A549 (cell line): ENCODE results near the gene TRPV6. TPM values are rescaled to one million over a fixed set of nuclear protein-coding genes. Genes with fewer than 3 reads are reported as not detected.

Source experiments
- ATAC-seq, 2 experiments: fragments of 200-7000 bp in 1 of 2; fragments of >200 bp in 1 of 2; cut with Nextera tagmentation in 1 of 2; cut with Tn5 transposase in 1 of 2; 3 replicates each; pipeline versions ENCODE4 v1.8.0 to v1.9.1; 2018 to 2020; ENCODE audit warnings: mild to moderate bottlenecking in 1 of 2, moderate library complexity in 1 of 2
- CTCF ChIA-PET: fragments of 300-600 bp; sonication (Branson Sonifier 250); formaldehyde crosslinking; extraction: SDS; loops from one replicate; lab custom pipeline; 2021; ENCODE audit warnings: antibody characterized with exemption, inconsistent platforms; lab: Yijun Ruan, JAX
- POLR2A ChIA-PET: fragments of 350-600 bp; formaldehyde crosslinking; extraction: SDS; loops from one replicate; lab custom pipeline; 2021; ENCODE audit warnings: antibody characterized with exemption, inconsistent platforms; lab: Yijun Ruan, JAX
- DNase-seq, 2 experiments: peaks; one replicate each; pipeline versions ENCODE4 v3.0.0 to v3.0.0-alpha.2; 2011 to 2016; ENCODE audit warnings: low read depth in 1 of 2, low spot score in 1 of 2
- FAIRE-seq: peaks from 2 replicates; lab custom pipeline; 2011; peaks lifted over from hg19 to GRCh38; lab: Jason Lieb, UNC
- H3K27ac ChIP-seq, 2 experiments: fragments of >200 bp; sonication (Bioruptor Twin); formaldehyde crosslinking; 3 replicates each; pipeline ENCODE4 v1.5.1; 2016 to 2017
- H3K4me1 ChIP-seq: fragments of >200 bp; sonication (Bioruptor Twin); formaldehyde crosslinking; 3 replicates; pipeline ENCODE4 v1.6.1; 2016
- H3K4me2 ChIP-seq: fragments of >200 bp; sonication (Bioruptor Twin); formaldehyde crosslinking; 3 replicates; pipeline ENCODE4 v1.6.1; 2016
- H3K4me3 ChIP-seq: fragments of >200 bp; sonication (Bioruptor Twin); formaldehyde crosslinking; 3 replicates; pipeline ENCODE4 v1.5.1; 2016
- H3K9me3 ChIP-seq: fragments of >200 bp; sonication (Bioruptor Twin); formaldehyde crosslinking; 3 replicates; pipeline ENCODE4 v1.6.1; 2016
- CBX8 ChIP-seq: fragments of 200-600 bp; sonication (generic); IDR thresholded peaks from 2 replicates; pipeline ENCODE4 v1.6.1; 2016
- CHD2 ChIP-seq: fragments of 150-350 bp; IDR thresholded peaks from 2 replicates; pipeline ENCODE4 v1.6.1; 2014; ENCODE audit warnings: low read length; ENCODE audit not compliant: partially characterized antibody
- EHF ChIP-seq: fragments of 250-450 bp; sonication (Bioruptor Pico); IDR thresholded peaks from 2 replicates; pipeline ENCODE4 v1.5.0; 2020; ENCODE audit warnings: mild to moderate bottlenecking
- EHMT2 ChIP-seq: fragments of 200-600 bp; sonication (generic); IDR thresholded peaks from 2 replicates; pipeline ENCODE4 v1.6.1; 2016; ENCODE audit warnings: antibody characterized with exemption, low read depth, mild to moderate bottlenecking, moderate library complexity
- ESRRA ChIP-seq: fragments of 150-350 bp; IDR thresholded peaks from 2 replicates; pipeline ENCODE4 v1.6.1; 2014; ENCODE audit warnings: mild to moderate bottlenecking, low read length, borderline replicate concordance
- FOSL2 ChIP-seq, 2 experiments: fragments of 450-650 bp in 1 of 2; fragments of >200 bp in 1 of 2; sonication (Bioruptor Twin) in 1 of 2; formaldehyde crosslinking; IDR thresholded peaks; 2 replicates each; pipeline versions ENCODE4 v1.5.0 to v1.6.1; 2016 to 2020; ENCODE audit warnings: mild to moderate bottlenecking in 1 of 2, moderate library complexity in 1 of 2
- GATA3 ChIP-seq: IDR thresholded peaks from 2 replicates; pipeline ENCODE4 v1.6.1; 2012; ENCODE audit warnings: borderline replicate concordance
- JUN ChIP-seq, 2 experiments: fragments of >200 bp; sonication (Bioruptor Twin); formaldehyde crosslinking; IDR thresholded peaks; 2 replicates in 1 of 2; 3 replicates in 1 of 2; pipeline ENCODE4 v1.6.1; 2016 to 2017
- KDM1A ChIP-seq: fragments of 200-600 bp; sonication (generic); IDR thresholded peaks from 2 replicates; pipeline ENCODE4 v1.6.1; 2016; ENCODE audit warnings: low read depth, mild to moderate bottlenecking
- MAFK ChIP-seq: fragments of 450-650 bp; IDR thresholded peaks from 2 replicates; pipeline ENCODE4 v1.6.1; 2014; ENCODE audit not compliant: partially characterized antibody
- MAZ ChIP-seq: fragments of 150-350 bp; IDR thresholded peaks from 2 replicates; pipeline ENCODE4 v1.6.1; 2014; ENCODE audit warnings: antibody characterized with exemption, low read depth, low read length, borderline replicate concordance
- NFE2L2 ChIP-seq: fragments of 150-350 bp; conservative IDR thresholded peaks from 2 replicates; pipeline ENCODE4 v1.6.1; 2014; ENCODE audit warnings: low read length
- NR3C1 ChIP-seq: fragments of >200 bp; sonication (Bioruptor Twin); formaldehyde crosslinking; IDR thresholded peaks from 3 replicates; pipeline ENCODE4 v1.6.1; 2017
- POLR2AphosphoS2 ChIP-seq: conservative IDR thresholded peaks from 2 replicates; pipeline ENCODE4 v1.6.1; 2012; ENCODE audit warnings: low read length, improper control_type of control experiment, inconsistent platforms
- RAD21 ChIP-seq, 2 experiments: fragments of >200 bp in 1 of 2; sonication (Bioruptor Twin) in 1 of 2; formaldehyde crosslinking in 1 of 2; IDR thresholded peaks in 1 of 2; conservative IDR thresholded peaks in 1 of 2; 2 replicates in 1 of 2; 3 replicates in 1 of 2; pipeline ENCODE4 v1.6.1; 2012 to 2018; ENCODE audit warnings: inconsistent platforms in 1 of 2
- RFX5 ChIP-seq: fragments of 450-650 bp; IDR thresholded peaks from 2 replicates; pipeline ENCODE4 v1.7.1; 2014; ENCODE audit warnings: antibody characterized with exemption, mild to moderate bottlenecking, moderate library complexity
- SREBF2 ChIP-seq: fragments of 450-650 bp; IDR thresholded peaks from 2 replicates; pipeline ENCODE4 v1.6.1; 2014; ENCODE audit warnings: mild to moderate bottlenecking, moderate library complexity
- ZC3H11A ChIP-seq: fragments of 450-650 bp; IDR thresholded peaks from 2 replicates; pipeline ENCODE4 v1.6.1; 2014; ENCODE audit warnings: antibody characterized with exemption, mild to moderate bottlenecking
- WGBS: methylation state at CpG from one replicate; pipeline ENCODE4 v1.1.6; 2017; ENCODE audit errors: missing lambda C conversion rate; 5-methylcytosine and 5-hydroxymethylcytosine counted together
- polyA plus RNA-seq, 4 experiments: library from polyadenylated mRNA; depleted of rRNA in 3 of 4; stranded (reverse); fragments of >200 nt; fragmentation: RNase III in 1 of 4; extraction: RNeasy Plus Mini Kit Qiagen cat#74134 plus additional on column Dnase treatment in 1 of 4; gene quantifications; 2 replicates in 3 of 4; 3 replicates in 1 of 4; pipeline ENCODE4 v1.2.3, GENCODE V29; 2011 to 2017
- TF ChIP-seq, protein P1 (sequence below): fragments of >200 bp; sonication (Bioruptor Twin); formaldehyde crosslinking; IDR thresholded peaks from 3 replicates; pipeline ENCODE4 v1.5.1; 2016
- TF ChIP-seq, protein P2 (sequence below): IDR thresholded peaks from 2 replicates; pipeline ENCODE4 v1.6.1; 2012; ENCODE audit warnings: low read depth, borderline replicate concordance
- TF ChIP-seq, protein P3 (sequence below): IDR thresholded peaks from 2 replicates; pipeline ENCODE4 v1.6.1; 2012
- TF ChIP-seq, protein P4 (sequence below): fragments of >200 bp; sonication (Bioruptor Twin); formaldehyde crosslinking; IDR thresholded peaks from 3 replicates; pipeline ENCODE4 v1.6.1; 2016

Gene TRPV6
- polyA plus RNA-seq, 2 of the 4 experiments (the other 2 are of a cell fraction): not detected

DNA sequence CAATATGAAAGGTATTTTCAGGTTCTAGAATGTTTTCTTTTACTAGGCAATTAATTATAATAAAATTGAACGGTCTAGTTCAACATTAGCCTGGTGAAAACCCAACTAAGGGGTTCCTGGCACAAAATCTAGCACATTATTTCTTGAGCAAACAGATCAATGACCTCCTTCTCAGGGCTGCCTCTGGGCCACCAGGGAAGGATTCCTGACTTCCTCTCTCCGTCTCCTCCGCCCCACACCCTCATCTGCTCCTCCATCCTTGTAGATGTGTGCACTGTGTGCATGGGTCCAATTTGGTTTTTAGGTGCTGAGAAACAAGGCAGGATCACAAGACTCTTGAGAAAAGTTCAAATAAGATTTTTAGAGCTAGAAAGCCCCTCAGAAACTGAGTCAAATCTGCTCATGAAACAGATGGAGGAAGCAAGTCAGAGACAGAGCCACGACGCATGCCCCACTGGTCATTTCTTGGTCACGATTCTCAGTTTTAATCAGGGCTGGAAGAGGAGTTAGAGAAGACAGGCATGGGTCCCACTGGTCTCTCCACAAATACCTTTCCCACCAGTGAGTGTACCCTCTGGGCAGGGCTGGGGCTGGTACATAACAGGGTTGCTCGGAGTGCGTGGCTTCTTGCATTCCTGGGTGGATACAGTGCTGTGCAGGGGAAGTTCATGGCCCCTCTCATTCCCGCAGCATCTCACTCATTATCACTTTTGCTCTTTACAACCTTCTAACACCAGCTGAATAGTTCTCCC lies 3.8 kb downstream of the TRPV6 start:
- no peak overlapping the region for H3K27ac ChIP-seq
- FAIRE-seq: no peak
- no peak for DNase-seq
- POLR2A ChIA-PET: no interaction called here
- no peak overlapping the region for H3K4me2 ChIP-seq
- 26% methylated on average over 9 of the region's 9 CpGs for WGBS
- TF ChIP-seq NFE2L2 (no peak), JUN (IDR thresholded peaks at IDR 0.05) (no peak)
- no peaks in the 10 kb centered on the region for H3K4me1 ChIP-seq
- no peak for ATAC-seq
- H3K9me3 ChIP-seq: no peaks in the 10 kb centered on the region
- H3K4me3 ChIP-seq: no peak overlapping the region
- CTCF ChIA-PET: interaction anchor here (0.8 to 1.9 kb wide), 5 partner anchors 9 to 38 kb away, joined by 3 to 12 read pairs (median 4); no protein-coding TSS in a partner anchor

DNA sequence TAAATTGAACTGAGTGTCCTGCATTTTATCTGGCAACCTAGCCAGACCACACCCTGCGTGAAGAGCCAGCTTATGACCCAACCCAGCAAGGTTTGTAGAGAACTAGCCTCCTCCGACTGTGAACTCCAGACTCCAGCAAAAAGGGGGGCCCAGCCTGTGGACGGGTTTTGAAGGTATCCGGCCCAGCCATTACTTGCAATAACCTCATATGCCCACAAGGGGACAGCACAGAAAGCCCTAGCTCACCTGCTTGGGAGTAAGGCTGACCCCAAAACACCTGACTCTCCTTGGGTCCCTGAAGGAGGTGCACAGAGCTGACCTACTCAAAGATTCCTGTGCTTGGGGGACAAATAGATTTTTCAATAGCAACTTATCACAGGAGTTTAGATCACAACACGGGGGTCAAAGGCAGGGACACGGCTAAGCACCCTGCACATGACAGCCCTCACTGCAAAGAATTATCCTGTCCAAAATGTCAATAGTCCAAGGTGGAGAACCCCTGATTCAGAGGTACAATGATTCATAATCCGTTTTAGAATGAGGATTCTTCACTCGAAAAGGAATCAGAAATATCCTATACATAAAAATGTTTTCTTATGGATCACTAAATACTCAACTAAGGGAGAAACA lies 4.6 kb downstream of the TRPV6 start:
- no peak overlapping the region for H3K27ac ChIP-seq
- WGBS: 11% methylated on average over 6 of the region's 8 CpGs
- H3K4me3 ChIP-seq: no peak overlapping the region
- H3K4me1 ChIP-seq: no peaks in the 10 kb centered on the region
- no peaks in the 10 kb centered on the region for H3K9me3 ChIP-seq
- POLR2A ChIA-PET: no interaction called here
- no peak for TF ChIP-seq SREBF2
- no peak for TF ChIP-seq NR3C1
- TF ChIP-seq EHMT2: no peak
- no peak for TF ChIP-seq KDM1A
- TF ChIP-seq FOSL2 (IDR thresholded peaks at IDR 0.05): no peak
- TF ChIP-seq FOSL2 (CRISPR knock-in tag; IDR thresholded peaks at IDR 0.05): no peak
- TF ChIP-seq, protein P1, sequence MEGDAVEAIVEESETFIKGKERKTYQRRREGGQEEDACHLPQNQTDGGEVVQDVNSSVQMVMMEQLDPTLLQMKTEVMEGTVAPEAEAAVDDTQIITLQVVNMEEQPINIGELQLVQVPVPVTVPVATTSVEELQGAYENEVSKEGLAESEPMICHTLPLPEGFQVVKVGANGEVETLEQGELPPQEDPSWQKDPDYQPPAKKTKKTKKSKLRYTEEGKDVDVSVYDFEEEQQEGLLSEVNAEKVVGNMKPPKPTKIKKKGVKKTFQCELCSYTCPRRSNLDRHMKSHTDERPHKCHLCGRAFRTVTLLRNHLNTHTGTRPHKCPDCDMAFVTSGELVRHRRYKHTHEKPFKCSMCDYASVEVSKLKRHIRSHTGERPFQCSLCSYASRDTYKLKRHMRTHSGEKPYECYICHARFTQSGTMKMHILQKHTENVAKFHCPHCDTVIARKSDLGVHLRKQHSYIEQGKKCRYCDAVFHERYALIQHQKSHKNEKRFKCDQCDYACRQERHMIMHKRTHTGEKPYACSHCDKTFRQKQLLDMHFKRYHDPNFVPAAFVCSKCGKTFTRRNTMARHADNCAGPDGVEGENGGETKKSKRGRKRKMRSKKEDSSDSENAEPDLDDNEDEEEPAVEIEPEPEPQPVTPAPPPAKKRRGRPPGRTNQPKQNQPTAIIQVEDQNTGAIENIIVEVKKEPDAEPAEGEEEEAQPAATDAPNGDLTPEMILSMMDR: peak; percentile 35
- TF ChIP-seq RAD21 (conservative IDR thresholded peaks at IDR 0.05 in 1 of 2, IDR thresholded peaks at IDR 0.05 in 1 of 2): peak; percentile 19 to 32; a peak in 2 of 5 replicates
- TF ChIP-seq, protein P2, sequence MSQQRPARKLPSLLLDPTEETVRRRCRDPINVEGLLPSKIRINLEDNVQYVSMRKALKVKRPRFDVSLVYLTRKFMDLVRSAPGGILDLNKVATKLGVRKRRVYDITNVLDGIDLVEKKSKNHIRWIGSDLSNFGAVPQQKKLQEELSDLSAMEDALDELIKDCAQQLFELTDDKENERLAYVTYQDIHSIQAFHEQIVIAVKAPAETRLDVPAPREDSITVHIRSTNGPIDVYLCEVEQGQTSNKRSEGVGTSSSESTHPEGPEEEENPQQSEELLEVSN: no peak
- DNase-seq (peak; percentile 29 to 56), FAIRE-seq (no peak), ATAC-seq (peak in 1 of 2 experiments; percentile 78; a peak in 3 of 6 replicates)
- H3K4me2 ChIP-seq: no peak overlapping the region
- CTCF ChIA-PET: interaction anchor here (0.8 to 1.7 kb wide), 4 partner anchors 8 to 52 kb away, joined by 3 to 5 read pairs (median 4); no protein-coding TSS in a partner anchor

DNA sequence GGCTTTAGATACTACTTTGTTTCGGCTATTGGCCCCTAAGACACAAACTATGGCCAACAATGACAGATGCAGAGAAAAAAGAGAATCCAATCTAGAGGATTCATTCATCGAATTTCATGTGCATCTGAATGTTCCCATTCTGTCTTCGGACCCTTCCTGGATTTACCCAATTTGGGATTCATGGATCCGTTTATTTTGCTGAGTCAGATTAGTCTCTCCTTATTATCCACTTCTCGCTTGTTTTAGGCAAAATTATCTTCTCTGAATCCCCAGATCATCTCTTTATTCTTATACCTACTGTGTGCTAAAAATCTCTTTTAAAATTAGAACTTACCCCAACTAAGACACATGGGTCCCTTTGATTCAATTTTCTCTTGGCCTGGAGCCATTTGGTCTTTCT lies 6.5 kb downstream of the TRPV6 start:
- no peak overlapping the region for H3K4me3 ChIP-seq
- 8% methylated on average over 5 of the region's 5 CpGs for WGBS
- no peaks in the 10 kb centered on the region for H3K4me1 ChIP-seq
- H3K4me2 ChIP-seq: no peak overlapping the region
- H3K9me3 ChIP-seq: no peaks in the 10 kb centered on the region
- no peak overlapping the region for H3K27ac ChIP-seq
- FAIRE-seq: no peak
- no peak for ATAC-seq
- no peak for DNase-seq
- CTCF ChIA-PET: interaction anchor here (0.7 to 1.3 kb wide), 4 partner anchors 13 to 336 kb away, joined by 3 to 5 read pairs (median 4); no protein-coding TSS in a partner anchor
- POLR2A ChIA-PET: no interaction called here
- peak; percentile 70 for TF ChIP-seq MAFK
- no peak for TF ChIP-seq FOSL2 (IDR thresholded peaks at IDR 0.05)
- TF ChIP-seq FOSL2 (CRISPR knock-in tag; IDR thresholded peaks at IDR 0.05): no peak

DNA sequence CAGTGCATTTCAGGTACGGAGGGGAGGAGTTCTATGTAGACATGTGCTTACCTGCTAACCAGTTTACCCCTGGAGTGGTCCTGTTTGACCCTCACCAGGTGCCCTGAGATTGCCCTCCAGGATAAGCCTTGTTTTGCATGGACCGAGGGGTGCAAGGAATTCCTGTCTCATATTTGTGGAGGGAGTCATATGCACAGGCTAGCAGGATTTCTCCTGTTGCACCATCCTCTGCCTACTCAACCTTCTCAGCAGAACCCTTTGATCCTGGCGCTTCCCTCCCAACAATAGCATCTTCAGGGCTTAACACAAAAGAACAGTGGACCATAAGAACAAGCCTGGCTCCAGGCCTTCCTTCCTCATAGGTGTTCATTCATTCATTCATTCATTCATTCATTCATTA lies 7.2 kb downstream of the TRPV6 start:
- Histone ChIP-seq H3K4me1 (no peaks in the 10 kb centered on the region), H3K27ac (no peak overlapping the region), H3K4me3 (no peak overlapping the region), H3K9me3 (no peaks in the 10 kb centered on the region), H3K4me2 (no peak overlapping the region)
- no peak for FAIRE-seq
- no peak for TF ChIP-seq CBX8
- TF ChIP-seq ZC3H11A: no peak
- TF ChIP-seq, protein P3, sequence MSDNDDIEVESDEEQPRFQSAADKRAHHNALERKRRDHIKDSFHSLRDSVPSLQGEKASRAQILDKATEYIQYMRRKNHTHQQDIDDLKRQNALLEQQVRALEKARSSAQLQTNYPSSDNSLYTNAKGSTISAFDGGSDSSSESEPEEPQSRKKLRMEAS: no peak
- TF ChIP-seq KDM1A: no peak
- TF ChIP-seq RFX5: no peak
- no peak for TF ChIP-seq POLR2AphosphoS2
- no peak for TF ChIP-seq ESRRA
- no peak for TF ChIP-seq NFE2L2
- no peak for TF ChIP-seq GATA3
- TF ChIP-seq SREBF2: no peak
- TF ChIP-seq MAZ: no peak
- no peak for TF ChIP-seq CHD2
- no peak for TF ChIP-seq EHF
- TF ChIP-seq, protein P4, sequence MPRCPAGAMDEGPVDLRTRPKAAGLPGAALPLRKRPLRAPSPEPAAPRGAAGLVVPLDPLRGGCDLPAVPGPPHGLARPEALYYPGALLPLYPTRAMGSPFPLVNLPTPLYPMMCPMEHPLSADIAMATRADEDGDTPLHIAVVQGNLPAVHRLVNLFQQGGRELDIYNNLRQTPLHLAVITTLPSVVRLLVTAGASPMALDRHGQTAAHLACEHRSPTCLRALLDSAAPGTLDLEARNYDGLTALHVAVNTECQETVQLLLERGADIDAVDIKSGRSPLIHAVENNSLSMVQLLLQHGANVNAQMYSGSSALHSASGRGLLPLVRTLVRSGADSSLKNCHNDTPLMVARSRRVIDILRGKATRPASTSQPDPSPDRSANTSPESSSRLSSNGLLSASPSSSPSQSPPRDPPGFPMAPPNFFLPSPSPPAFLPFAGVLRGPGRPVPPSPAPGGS: no peak
- ATAC-seq: no peak
- ChIA-PET POLR2A (no interaction called here), CTCF (interaction anchor here (0.6 kb wide), 1 partner anchor 64 kb away, joined by 3 read pairs; no protein-coding TSS in a partner anchor)
- no peak for DNase-seq
- WGBS: 7% methylated on average over 3 of the region's 3 CpGs
